Measurements from ENCODE around the gene KL.

The KL gene

GRCh38 chr13:33091415-33091774 lies 75.2 kb downstream of the KL start:
- DNase-seq, result no peak
- TF ChIP-seq CTCF (IDR thresholded peaks at IDR 0.05; ENCODE audit: low read depth, low read length), result no peak
- no peak overlapping the region for H3K4me3 ChIP-seq (ENCODE audit: low read depth, low read length)
- H3K36me3 ChIP-seq, result no peaks in the 10 kb centered on the region
- H3K27ac ChIP-seq, result no peak overlapping the region
- H3K9me3 ChIP-seq (ENCODE audit: severe bottlenecking), result no peaks in the 10 kb centered on the region
- no peaks in the 10 kb centered on the region for H3K27me3 ChIP-seq (ENCODE audit: insufficient read depth, low read depth, severe bottlenecking)

GRCh38 chr13:33092073-33092987 lies 76.1 kb downstream of the KL start:
- no peaks in the 10 kb centered on the region for H3K36me3 ChIP-seq
- no peak for TF ChIP-seq CTCF (IDR thresholded peaks at IDR 0.05; ENCODE audit: low read depth, low read length)
- H3K9me3 ChIP-seq (ENCODE audit: severe bottlenecking), result no peaks in the 10 kb centered on the region
- H3K4me3 ChIP-seq (ENCODE audit: low read depth, low read length), result no peak overlapping the region
- H3K27ac ChIP-seq, result no peak overlapping the region
- H3K27me3 ChIP-seq (ENCODE audit: insufficient read depth, low read depth, severe bottlenecking), result no peaks in the 10 kb centered on the region
- no peak for DNase-seq

GRCh38 chr13:33096886-33097605 lies 80.8 kb downstream of the KL start:
- no peak for DNase-seq
- Histone ChIP-seq H3K9me3 (ENCODE audit: severe bottlenecking) (no peaks in the 10 kb centered on the region), H3K27ac (no peak overlapping the region), H3K27me3 (ENCODE audit: insufficient read depth, low read depth, severe bottlenecking) (no peaks in the 10 kb centered on the region), H3K36me3 (no peaks in the 10 kb centered on the region), H3K4me3 (ENCODE audit: low read depth, low read length) (no peak overlapping the region)
- no peak for TF ChIP-seq CTCF (IDR thresholded peaks at IDR 0.05; ENCODE audit: low read depth, low read length)

- no peaks in the 10 kb centered on the region for H3K9me3 ChIP-seq (ENCODE audit: severe bottlenecking)
- peak; percentile 19 for DNase-seq
- no peak overlapping the region for H3K27ac ChIP-seq
- no peaks in the 10 kb centered on the region for H3K36me3 ChIP-seq
- TF ChIP-seq CTCF (IDR thresholded peaks at IDR 0.05; ENCODE audit: low read depth, low read length), result no peak
- H3K4me3 ChIP-seq (ENCODE audit: low read depth, low read length), result no peak overlapping the region
- no peaks in the 10 kb centered on the region for H3K27me3 ChIP-seq (ENCODE audit: insufficient read depth, low read depth, severe bottlenecking)
Observed at GRCh38 chr13:33099860-33100259, 83.6 kb downstream of the KL start.

GRCh38 chr13:33100886-33101285 lies 84.7 kb downstream of the KL start:
- no peak for TF ChIP-seq CTCF (IDR thresholded peaks at IDR 0.05; ENCODE audit: low read depth, low read length)
- Histone ChIP-seq H3K4me3 (ENCODE audit: low read depth, low read length) (no peak overlapping the region), H3K9me3 (ENCODE audit: severe bottlenecking) (no peaks in the 10 kb centered on the region), H3K27ac (no peak overlapping the region), H3K27me3 (ENCODE audit: insufficient read depth, low read depth, severe bottlenecking) (no peaks in the 10 kb centered on the region), H3K36me3 (no peaks in the 10 kb centered on the region)
- no peak for DNase-seq

Data from WERI-Rb-1 (cell line).